Measurements from ENCODE around the gene OR52W1.

OR52W1 gene, protein sequence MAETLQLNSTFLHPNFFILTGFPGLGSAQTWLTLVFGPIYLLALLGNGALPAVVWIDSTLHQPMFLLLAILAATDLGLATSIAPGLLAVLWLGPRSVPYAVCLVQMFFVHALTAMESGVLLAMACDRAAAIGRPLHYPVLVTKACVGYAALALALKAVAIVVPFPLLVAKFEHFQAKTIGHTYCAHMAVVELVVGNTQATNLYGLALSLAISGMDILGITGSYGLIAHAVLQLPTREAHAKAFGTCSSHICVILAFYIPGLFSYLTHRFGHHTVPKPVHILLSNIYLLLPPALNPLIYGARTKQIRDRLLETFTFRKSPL

DNA sequence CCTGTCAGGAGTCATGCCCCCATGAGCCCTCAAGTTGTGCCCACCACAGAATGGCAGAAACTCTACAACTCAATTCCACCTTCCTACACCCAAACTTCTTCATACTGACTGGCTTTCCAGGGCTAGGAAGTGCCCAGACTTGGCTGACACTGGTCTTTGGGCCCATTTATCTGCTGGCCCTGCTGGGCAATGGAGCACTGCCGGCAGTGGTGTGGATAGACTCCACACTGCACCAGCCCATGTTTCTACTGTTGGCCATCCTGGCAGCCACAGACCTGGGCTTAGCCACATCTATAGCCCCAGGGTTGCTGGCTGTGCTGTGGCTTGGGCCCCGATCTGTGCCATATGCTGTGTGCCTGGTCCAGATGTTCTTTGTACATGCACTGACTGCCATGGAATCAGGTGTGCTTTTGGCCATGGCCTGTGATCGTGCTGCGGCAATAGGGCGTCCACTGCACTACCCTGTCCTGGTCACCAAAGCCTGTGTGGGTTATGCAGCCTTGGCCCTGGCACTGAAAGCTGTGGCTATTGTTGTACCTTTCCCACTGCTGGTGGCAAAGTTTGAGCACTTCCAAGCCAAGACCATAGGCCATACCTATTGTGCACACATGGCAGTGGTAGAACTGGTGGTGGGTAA lies at the start of gene OR52W1:
OR52W1 (plus strand) TSS at position 51 of the 637 bp plus-strand sequence; CDS start at position 51, 0 bp downstream.
- no peak for DNase-seq

DNA sequence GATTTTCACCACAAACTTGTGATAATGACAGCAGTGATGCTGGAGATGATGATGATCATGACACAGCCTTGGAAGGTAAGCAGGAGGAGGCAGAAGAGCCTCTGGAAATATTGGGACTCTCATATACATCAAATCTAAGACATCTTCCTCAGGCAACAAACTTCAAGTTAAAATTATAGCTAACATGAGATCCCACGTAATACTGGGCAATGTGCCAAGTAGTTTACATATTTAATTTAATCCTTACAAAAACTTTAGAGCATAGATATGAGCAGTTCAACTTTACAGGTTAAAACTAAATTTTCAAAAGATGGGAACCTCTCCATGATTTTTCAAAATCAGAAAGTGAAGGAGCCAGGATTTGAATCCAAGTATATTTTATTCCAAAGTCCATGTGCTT lies 47.9 kb upstream of the OR52W1 start:
- no peak for DNase-seq

DNA sequence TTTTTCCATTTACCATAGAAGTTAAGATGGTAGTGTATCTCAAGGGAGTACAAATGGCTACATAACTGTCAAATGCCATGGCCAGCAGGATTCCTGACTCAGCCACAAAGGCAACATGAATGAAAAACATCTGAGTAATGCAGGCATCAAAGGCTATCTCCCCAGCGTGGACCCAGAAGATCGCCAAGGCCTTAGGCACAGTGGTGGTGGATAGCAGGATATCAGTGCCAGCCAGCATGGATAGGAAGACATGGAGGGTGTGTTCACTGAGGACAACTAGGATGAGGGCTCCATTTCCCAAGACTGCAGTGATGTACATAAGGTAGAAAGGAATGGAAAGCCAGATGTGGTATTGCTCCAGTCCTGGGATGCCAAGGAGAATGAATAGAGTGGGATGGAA lies 46.9 kb upstream of the OR52W1 start:
- no peak for DNase-seq

DNA sequence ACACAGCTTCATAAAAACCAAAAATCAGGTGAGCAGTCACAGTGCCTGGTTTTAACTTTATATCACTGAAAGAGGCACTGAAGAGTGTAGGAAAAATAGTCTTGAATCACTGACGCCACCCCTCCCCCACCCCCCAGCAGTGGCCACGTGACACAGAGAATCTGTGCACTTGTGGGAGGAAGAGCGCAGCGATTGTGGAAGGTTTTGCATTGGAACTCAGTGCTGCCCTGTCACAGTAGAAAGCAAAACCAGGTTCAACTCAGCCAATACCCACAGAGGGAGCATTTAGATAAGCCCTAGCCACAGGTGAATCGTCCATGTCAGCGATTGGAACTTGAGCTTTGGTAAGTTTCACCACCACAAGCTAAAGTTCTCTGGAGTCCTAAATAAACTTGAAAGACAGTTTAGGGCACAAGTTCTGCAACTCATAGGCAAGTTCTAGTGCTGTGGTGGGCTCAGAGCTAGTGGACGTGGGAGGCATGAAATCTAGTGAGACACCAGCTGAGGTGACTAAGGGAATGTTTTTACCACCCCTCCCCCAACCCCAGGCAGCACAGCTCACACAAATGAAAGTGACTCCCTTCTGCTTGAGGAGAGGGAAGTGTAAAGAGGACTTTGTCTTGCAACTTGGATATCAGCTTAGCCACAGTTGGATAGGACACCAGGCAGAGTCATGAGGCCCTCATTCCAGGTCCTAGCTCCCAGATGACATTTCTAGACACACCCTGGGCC lies 42.2 kb upstream of the OR52W1 start:
- DNase-seq: no peak

DNA sequence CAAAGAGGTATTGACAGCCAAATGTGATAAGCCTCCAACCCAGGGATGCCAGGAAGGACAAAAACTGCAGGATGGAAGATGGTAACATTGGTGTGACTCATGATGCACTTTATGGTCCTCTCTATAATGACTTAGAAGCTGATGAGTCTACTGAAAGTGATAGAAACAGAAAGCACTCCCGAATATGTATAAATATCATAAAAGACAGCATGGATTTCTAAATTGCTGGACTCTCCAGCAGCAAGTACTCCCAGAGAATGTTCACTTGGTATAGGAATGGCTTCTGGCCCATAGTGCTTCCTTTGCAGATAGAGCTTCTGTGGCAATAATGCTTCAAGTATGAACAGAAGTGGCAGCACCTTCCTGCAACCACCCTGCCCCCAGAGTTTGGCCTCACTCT lies 28.8 kb upstream of the OR52W1 start, which contains the start of gene OR52B2:
OR52B2 (minus strand) TSS at position 101 of the 400 bp plus-strand sequence; CDS start at position 101, 0 bp downstream.
- DNase-seq: no peak

DNA sequence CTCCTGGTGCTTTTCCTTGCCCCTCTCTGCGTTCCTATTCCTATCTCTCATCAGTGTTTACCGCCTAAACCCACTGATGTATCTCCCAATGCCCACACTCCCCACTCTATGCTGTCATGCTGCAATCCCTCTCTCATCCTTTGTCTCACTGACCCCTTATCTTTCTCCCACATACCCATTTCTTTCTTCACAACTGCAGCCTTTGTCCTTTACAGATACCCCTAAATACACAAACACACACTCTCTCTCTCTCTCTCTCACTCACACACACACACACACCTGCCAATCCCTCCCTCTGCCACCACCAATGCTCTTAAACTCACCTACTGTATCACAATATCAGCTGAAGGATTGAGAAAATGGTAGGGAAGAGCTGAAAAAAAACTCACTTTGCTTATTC lies 23.6 kb upstream of the OR52W1 start:
- no peak for DNase-seq

DNA sequence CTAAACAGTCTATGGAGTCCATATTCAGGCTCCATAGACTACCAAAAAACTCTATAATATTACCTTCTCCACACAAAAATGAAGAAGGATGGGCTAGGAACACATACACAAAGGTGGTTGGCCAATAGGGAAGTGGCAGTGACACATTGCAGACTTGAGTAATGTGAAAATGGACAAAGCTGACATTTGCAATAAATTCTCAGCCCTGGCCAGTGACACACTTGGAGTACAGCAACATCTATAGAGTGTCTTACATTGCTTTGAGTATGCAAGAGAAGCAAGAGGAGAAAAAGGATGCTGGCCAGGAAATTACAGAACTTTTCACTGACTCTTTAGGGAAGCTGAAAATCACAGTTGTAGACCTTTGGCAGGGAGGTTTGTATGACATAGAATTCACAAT lies 7.3 kb upstream of the OR52W1 start:
- no peak for DNase-seq

DNA sequence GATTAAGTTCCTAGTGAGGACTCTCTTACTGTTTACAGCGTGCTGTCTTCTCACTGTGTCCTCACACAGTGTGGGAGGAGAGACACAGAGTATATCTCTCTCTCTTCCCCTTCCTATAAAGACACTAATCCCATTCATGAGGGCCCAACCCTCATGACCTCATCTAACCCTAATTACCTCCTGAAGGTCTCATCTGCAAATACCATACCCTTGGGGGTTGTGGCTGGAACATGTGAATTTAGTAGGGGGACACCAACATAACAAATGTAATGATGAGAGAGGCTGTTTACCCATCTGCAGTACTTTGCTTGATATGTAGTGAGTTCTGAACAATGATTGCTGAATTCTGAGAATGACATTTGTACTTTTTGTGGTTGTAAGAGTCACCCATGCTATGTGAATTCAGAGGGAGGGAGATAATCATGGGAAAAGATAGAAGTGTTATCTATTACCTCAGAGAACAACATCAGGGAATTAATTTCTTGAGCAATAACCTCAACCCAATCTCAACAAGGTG lies 4.9 kb upstream of the OR52W1 start:
- no peak for DNase-seq

DNA sequence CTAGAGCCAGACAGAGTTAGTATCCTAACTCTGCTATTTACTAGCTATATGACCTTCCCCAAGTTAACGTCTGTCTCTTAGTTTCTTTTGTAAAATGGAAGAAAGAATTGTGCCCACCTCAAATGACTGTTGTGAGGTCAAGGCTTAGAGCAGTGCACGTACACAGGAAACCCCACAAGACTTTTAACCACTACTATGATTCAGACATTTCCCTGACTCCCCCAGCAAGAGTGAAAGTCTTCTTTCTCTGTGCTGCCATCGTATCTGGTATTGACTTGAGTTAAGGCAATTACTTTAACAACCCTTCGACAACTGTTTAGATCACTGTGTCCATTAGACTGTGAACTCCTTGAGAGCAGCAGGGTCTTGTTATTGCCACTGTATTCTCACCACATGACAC lies 2.6 kb upstream of the OR52W1 start:
- no peak for DNase-seq

DNA sequence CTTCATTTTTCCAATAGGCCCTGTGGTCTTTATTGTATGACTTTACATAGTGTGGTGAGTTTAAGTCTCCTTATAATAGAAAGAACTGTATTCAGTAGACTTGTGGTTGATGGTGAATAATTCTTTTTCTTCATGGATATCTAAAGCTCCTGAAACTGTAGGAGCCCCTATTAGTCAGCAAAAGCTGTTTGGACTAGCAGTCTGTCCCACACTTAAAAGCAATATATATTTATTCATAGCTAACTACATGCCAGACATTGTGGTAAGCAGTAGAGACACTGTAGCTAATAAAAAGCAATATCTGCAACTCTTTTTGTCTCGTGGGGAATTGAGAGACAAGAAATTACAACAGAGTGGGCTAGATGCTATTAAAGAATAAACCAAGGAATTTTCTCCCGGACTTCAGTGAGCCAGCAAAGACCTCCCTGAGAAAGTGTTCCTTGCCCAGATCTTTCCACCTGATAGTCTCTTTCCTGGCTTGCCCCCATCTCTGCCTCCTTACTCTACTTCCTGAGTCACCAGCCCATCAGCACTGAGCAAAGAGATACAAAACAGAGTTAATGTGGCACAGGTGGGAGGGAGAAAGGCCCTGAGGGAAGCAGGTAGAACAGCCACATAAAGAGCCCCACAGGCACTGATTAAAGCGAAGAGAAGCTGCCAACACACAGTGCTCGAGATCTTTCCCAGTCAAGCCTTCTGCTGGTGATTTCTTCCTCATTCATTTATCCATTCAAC lies 1.4 kb upstream of the OR52W1 start:
- DNase-seq: no peak

DNA sequence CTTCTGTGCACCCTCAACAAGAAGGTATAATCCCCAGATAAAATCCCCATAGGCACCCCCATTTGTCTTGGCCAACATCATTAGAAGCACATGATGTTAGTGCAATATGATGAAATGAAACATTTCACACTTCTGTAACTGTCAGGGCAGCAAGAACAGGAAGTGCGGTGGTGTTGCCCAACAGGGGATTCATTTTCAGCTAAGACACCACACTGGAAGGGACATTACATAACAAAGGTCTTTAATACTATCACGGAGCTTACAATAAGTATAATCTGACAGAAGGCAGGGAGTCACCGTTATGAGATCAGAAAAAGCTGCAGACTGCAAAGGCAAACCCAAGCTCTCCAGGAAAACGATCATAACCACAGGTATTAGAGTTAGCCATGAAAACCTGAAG lies 2.0 kb downstream of the OR52W1 start:
- DNase-seq: no peak

DNA sequence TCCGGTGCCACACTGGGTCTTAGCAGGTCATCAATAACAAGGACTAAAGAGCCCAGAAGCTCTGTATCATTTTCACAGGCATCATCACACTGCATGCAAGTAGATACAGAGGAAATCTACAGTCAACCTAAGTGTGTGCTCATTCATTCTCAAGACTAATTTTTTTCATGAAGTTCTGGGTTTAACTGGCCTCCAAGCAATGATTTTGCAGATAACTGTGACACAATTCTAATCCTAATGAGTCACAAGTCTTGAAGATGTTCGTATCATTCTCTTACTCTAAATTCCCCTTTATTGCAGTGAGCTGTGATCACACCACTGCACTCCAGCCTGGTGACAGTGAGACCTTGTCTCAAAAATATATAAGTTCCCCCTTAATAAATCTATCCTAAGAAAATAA lies 2.5 kb downstream of the OR52W1 start:
- DNase-seq: no peak

DNA sequence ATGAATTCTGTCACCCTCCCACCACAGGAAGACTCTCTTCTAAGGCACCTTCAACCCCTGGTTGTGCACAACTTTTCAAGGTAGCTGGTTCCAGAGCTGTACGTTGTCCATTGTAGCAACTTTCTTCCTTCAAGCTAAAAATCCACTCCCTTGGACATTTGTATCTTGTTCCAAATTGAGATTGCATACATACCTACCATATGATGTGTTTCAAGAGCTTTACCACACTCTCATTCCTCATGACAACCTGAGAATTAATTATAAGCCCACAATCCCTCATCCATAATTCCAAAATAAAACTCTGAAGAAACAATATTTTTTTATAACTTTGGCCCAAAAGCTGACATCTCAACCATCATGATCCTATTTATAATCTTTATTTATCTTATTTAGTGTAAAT lies 3.0 kb downstream of the OR52W1 start:
- DNase-seq: no peak

DNA sequence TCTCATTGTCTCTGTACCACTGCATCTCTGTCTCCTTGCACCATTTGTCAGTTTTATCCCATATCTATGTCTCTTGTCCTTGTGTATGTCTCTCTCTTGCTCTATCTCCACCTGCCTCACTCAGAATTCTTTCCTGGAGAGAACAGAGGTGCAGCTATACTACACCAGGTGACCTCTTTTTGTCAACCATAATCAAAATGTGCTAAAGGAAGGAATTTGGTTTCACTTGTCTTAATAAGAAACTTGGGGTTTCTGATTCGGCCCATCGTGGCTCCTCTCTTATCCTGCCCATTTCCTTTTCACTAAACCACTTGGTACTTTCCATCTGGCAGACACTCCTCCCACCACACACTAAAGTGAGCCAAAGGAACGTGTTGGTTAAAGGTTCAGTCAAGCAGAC lies 4.3 kb downstream of the OR52W1 start:
- no peak for DNase-seq

DNA sequence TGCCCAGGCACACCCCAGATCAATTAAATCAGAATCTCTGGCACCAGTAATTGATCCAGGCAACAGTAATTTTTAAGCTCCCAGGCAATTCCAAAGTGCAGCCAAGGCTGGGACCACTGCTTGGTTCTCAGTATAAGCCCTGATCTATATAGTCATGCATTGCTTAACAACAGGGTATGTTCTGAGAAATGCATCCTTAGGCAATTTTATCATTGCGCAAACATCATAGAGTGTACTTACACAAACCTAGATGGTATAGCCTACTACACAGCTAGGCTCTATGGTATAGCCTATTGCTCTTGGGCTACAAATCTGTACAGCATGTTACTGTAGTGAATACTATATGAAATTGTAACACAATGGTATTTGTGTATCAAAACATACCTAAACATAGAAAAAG lies 5.7 kb downstream of the OR52W1 start:
- DNase-seq: no peak

DNA sequence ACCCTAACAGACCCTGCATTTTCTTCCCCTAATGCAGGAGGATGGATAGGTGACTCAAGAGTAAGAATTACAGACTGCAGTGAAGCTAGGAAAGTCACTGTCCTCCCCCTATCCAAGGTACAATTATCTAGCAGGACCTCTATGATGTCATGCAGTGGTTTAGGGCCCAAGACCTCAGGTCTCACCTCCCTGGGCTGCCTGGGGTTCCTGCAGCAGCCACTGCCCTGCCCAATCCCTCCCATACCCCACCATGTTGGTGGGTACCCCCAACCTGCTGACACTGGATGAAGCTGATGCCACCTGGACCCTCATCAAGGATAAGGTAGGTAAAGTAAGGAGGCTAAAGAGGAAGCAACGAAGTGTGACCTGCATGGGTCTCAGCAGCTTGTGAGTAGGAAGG lies 6.3 kb downstream of the OR52W1 start, which contains the start of gene C11orf42:
C11orf42 (plus strand) TSS at position 192 of the 400 bp plus-strand sequence; CDS start at position 251, 59 bp downstream.
- no peak for DNase-seq

DNA sequence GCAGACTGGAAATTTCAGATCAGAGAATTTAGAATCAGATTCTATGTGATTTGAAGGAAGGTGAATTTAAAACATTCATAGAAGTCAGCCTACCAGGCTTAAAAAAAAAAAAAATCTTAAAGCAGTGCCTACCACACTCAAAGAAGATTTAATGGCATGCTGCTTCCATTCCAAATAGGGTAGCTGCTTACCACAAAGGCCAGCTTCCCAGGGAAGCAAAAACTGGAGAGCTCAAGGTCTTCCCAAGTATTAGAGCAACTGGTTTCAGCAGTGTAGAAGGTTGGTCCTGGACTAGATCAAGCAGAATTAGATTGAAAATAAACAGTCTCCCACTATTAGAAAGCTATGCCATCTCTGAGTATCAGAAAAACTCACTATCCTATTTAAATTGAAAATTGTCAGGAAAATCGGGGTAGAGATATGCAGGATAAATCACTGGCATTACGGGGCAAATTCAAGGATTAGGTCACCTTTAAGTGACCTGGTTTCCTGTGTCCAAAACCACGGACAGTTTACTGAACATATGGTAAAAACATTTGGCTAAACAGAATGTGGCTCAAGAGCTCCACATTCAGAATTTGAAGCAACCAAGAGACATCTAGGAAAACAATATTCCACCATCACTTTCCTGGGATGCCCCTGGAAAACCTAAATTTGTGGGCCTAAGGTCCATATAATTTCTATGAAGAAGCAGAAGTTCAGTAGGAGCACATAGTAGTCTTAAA lies 7.6 kb downstream of the OR52W1 start:
- no peak for DNase-seq

DNA sequence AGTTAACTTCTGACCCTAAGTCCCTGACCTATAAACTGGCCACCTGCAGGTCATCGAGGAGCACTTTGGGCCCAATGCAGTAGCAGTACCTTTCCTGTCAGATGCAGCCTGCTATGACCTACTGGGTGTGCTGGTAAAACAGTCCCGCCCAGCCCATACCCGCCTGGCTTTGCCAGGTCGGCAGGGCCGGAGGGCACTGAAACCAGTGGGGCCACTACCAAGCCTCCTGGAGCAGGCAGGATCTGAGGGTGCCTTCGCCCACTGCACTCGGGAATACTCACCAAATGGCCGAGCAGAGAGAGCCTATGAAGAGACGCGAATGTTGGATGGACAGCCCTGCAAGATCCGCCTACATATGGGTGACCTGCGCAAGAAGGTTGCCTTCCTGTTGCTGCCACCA lies 10.8 kb downstream of the OR52W1 start:
- DNase-seq: no peak

DNA sequence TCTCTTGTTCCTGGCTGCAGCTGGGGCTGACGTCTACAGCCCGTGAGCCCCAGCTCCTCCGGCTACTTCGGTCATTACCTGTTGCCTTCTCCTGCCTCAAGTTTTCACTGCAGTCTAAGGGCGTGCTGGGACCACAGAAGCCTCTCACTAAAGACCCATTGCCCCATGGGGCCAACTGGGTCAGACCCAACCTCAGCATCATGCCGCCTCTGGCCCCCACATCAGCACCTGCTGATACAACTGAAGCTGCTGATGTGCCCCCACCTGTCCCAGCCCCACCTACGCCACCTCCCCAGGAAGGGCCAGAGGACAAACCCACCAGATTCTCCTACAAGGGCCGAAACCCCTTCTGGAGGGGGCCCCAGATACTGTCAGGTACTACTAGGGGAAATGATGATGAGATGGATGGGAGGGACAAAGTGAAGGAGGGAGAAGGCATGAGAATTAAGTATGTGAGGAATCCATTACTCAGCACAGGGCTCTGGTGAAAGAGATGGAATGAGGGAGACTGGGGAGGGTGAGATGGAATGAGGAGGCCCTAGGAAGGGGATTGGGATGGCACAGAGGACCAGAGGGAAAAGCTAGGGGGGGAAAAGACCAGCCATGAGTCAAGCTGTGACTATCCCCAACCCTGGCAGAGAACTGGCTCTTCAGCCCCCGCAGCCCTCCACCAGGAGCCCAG lies 11.4 kb downstream of the OR52W1 start:
- no peak for DNase-seq

DNA sequence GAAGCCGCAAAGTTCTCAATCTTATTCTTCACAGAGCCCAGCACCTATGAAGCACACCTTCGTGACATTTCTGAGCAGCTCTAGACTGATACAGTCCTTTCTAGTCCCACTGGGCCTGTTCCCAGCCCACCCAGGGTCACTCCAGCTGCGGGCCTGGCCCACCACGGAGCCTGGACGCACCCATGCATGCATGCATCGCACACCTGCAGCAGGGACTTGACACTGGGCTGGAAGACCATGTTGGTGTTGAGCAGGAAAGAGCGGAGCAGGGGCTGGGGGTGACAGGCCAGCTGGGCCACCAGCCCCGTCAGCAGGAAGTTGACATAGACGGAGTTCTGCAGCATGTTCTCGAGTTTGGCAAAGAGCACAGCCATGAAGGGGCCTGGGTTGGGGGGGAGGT lies 15.5 kb downstream of the OR52W1 start:
- DNase-seq: no peak

DNA sequence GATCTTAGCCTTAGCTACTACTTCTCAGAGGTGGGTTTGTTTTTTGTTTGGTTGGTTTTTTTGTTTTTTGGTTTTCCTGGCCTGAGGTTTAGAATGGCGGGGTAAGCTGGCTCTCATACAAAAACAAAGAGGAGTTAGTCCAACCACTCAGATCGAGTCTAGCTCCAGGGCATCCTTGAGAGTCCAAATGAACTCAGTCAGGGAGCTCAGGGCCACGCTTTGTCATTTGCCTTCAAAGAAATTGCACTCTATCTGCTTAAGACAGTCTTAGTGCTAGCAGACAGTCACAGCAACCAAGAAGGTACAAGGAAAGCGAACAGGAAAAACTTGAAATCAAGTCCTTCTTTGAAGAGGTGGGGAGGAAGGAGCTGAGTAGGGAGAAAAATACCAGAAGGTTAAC lies 17.5 kb downstream of the OR52W1 start:
- no peak for DNase-seq

DNA sequence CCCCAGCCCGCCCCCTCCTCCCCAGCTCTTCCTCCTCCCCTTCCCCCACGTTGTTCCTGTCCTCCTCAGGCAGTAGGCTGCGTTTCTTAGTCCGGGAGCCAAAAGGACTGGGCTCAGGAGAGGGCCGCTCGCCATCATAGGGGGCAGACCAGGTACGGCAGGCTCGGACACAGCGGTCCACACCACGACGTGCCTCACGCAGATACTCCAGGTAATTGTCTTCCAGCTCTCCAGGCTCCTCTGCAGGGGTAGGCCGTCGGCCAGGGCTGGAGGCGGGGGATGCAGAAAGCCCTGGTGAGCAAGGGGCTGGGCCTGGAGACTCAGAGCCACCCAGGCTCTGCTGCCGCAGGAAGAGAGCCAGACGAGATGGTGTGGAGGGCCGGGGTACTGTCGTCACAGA lies 18.7 kb downstream of the OR52W1 start:
- no peak for DNase-seq
